Measurements from ENCODE around the gene TRIM15.
A peak's percentile ranks its signal among the peaks of the same experiment; 100 is the strongest.
"Not testable (repeated sequence)": the region's sequence is repeated elsewhere in the genome, so short reads cannot be mapped to it uniquely, and the experiment has no call there.

Gene TRIM15

GRCh38 chr6:30198166-30199084 is 35.1 kb downstream of the TRIM15 start:
- DNase-seq (ENCODE audit: low spot score), result no peak

- DNase-seq (ENCODE audit: low spot score), result no peak
Observed at GRCh38 chr6:30200551-30201281, 37.4 kb downstream of the TRIM15 start.

- DNase-seq (ENCODE audit: low spot score), result no peak
Observed at GRCh38 chr6:30202366-30202765, 39.0 kb downstream of the TRIM15 start.

- no peak for DNase-seq (ENCODE audit: low spot score)
Observed at GRCh38 chr6:30204116-30204515, 40.8 kb downstream of the TRIM15 start.

- DNase-seq (ENCODE audit: low spot score), result no peak
Observed at GRCh38 chr6:30206152-30206551, 42.8 kb downstream of the TRIM15 start.

- peak; percentile 22 for DNase-seq (ENCODE audit: low spot score)
Observed at GRCh38 chr6:30206799-30207618, 43.7 kb downstream of the TRIM15 start.

GRCh38 chr6:30207619-30208295 is 44.4 kb downstream of the TRIM15 start:
- DNase-seq (ENCODE audit: low spot score), result no peak

- DNase-seq (ENCODE audit: low spot score), result no peak
Observed at GRCh38 chr6:30211306-30211705, 48.0 kb downstream of the TRIM15 start.

GRCh38 chr6:30211899-30212298 is 48.6 kb downstream of the TRIM15 start:
- no peak for DNase-seq (ENCODE audit: low spot score)

GRCh38 chr6:30212865-30213666 is 49.7 kb downstream of the TRIM15 start, which contains the start of gene TRIM26:
Gene TRIM26 (minus strand): TSS chr6:30213406. CDS start chr6:30199103, 14,303 bp downstream.
- DNase-seq (ENCODE audit: low spot score), result peak; percentile 98

- DNase-seq (ENCODE audit: low spot score), result no peak
Observed at GRCh38 chr6:30213667-30213956, 50.3 kb downstream of the TRIM15 start.

- peak; percentile 75 for DNase-seq (ENCODE audit: low spot score)
Observed at GRCh38 chr6:30213957-30214656, 50.8 kb downstream of the TRIM15 start.

GRCh38 chr6:30214657-30214982 is 51.3 kb downstream of the TRIM15 start:
- DNase-seq (ENCODE audit: low spot score), result no peak

- no peak for DNase-seq (ENCODE audit: low spot score)
Observed at GRCh38 chr6:30216096-30216495, 52.8 kb downstream of the TRIM15 start.

GRCh38 chr6:30219244-30219643 is 55.9 kb downstream of the TRIM15 start:
- DNase-seq (ENCODE audit: low spot score), result peak; percentile 71

- not testable (repeated sequence) for DNase-seq (ENCODE audit: low spot score)
Observed at GRCh38 chr6:30221395-30221794, 58.0 kb downstream of the TRIM15 start.

GRCh38 chr6:30221956-30222355 is 58.6 kb downstream of the TRIM15 start:
- DNase-seq (ENCODE audit: low spot score), result not testable (repeated sequence)
